Measurements from ENCODE around the gene GOLGA1.
"Not testable (repeated sequence)": the region's sequence is repeated elsewhere in the genome, so short reads cannot be mapped to it uniquely, and the experiment has no call there.

GOLGA1 gene

GRCh38 chr9:124858330-124859046 is 82.4 kb downstream of the GOLGA1 start:
- DNase-seq (ENCODE audit: low read depth) = no peak

DNA sequence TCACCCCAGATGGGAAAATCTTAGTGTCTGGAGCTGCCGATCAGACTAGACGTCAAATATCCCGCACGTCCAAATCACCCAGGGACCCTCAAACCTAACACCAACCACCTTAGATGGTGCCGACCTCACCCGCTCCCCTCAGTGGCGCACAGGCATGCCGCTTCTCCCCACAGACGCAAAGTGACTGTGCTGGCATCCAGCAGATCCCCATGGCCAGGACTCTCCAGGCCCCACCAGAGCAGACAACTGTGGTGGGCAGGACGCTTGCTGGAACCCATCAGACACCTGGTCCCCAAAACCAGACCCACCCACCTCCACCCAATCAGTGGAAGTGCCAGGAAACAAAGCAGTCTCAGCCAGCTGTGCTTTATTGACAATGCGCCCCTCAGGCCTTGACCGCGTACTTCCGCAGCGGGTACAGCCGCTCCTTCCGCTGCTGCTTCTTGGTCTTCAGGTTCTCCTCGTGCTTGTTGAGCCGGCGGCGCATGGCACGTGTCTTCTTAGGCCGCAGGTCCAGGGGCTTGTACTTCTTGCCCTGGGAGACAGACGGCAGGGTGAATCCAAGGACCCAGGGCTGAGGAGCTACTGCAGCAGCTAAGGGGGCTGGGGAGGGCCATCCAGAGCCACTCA is 83.2 kb downstream of the GOLGA1 start:
- DNase-seq (ENCODE audit: low read depth) = no peak

DNA sequence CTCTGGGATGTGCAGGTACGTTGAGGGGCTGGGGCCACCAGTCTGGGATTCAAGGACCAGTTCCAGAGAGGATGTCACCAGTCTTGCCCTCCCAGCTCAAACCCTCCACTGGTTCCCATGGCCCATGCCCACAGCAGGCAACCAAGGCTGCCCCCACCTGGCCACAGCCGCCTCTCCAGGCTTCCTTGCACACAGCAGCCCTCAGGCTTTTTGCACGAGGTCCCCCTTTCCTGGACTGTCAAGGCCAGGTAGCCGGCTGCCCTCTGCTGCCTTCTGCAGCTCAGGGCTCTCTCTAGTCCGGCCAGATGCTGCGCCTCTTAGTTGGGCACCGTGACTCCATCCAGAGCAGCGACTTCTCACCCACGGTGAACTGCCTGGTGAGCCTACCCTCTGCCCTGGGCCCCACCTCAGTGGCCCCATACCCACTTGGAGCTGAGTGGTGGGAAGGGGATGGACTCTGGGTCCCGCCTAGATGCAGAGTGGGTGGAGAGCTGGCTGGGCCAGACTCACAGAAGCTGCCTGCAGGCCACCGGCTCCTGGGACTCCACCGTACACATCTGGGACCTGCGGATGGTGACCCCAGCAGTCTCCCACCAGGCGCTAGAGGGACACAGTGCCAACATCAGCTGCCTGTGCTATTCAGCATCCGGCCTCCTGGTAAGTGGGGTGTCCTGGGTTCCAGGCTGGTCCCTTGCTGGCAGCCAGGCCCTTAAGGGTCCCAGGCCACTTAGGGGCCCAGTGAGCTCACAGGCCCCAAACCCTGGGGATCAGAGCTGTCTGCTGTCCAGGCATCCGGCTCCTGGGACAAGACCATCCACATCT is 84.7 kb downstream of the GOLGA1 start:
- no peak for DNase-seq (ENCODE audit: low read depth)

DNA sequence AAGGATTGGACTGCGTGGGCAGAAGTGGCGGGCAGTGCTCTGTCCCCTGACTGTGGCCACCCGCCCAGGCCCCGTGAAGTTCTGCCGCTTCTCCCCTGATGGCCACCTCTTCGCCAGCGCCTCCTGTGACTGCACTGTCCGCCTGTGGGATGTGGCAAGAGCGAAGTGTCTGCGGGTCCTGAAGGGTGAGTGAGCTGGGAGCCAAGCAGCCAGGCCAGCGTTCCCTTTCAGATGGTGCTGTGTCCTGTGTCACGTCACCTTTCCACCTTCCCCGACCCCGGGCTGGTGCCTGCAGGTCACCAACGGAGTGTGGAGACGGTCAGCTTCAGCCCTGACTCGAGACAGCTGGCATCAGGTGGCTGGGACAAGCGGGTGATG is 85.3 kb downstream of the GOLGA1 start:
- no peak for DNase-seq (ENCODE audit: low read depth)

- DNase-seq (ENCODE audit: low read depth) = no peak
Measured at GRCh38 chr9:124854822-124855221, 86.1 kb downstream of the GOLGA1 start.

DNA sequence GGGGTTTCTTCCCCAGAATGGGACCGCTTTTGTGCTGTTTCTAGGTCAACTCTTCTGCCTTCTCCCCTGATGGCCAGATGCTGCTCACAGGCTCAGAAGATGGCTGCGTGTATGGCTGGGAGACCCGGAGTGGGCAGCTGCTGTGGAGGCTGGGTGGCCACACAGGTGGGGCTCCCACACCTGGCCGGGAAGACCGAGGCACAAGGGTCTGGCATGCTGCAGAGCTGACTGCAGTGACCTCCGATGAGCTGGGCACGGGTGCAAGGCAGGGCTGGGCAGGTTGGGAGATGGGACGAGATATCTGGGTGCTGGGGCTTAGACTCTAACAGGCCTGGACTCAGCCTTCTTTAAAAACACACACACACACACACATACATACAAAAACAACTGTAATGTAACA is 86.7 kb downstream of the GOLGA1 start:
- no peak for DNase-seq (ENCODE audit: low read depth)

GRCh38 chr9:124853605-124854143 is 87.2 kb downstream of the GOLGA1 start:
- DNase-seq (ENCODE audit: low read depth) = no peak

- peak; percentile 66 for DNase-seq (ENCODE audit: low read depth)
Measured at GRCh38 chr9:124852829-124853531, 87.9 kb downstream of the GOLGA1 start, which contains the start of gene WDR38. Gene WDR38, plus strand, starts transcription at chr9:124853460. Its CDS starts 72 bp downstream, at chr9:124853532.

DNA sequence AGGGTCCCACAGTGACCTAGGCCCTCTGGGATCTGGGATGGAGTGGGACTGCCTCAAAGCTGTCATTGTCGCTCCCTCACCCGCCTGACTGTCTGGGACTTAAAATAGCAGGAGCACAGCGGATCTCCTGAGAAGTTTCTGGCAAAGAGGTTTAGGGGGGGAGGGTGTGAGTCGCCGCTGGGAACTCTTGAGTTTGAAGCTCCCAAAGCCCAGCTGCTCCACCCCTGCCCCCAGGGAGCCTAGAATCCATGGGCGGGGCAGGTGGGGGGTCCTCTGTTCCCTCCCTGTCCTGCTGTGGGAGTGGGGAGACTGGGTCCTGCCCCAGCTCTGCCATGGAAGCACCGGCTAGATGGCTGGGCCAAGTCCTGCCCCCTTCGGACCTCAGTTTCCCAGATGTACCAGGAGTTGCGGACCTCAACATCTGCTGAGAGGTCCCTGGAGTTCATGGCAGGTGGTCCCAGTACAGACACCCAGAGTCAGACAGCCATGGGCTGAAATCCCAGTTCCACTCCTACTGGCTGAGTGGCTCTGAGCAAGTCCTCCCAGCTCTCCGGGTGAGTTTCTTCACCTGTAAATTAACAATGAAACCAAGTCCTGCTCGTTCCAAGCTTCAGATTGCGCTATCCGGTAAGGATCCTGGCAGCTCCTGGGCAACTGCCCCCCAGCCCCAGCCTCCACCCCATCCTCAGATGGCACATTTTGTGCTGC is 88.6 kb downstream of the GOLGA1 start:
- no peak for DNase-seq (ENCODE audit: low read depth)

GRCh38 chr9:124849801-124850200 is 91.1 kb downstream of the GOLGA1 start:
- DNase-seq (ENCODE audit: low read depth) = no peak

DNA sequence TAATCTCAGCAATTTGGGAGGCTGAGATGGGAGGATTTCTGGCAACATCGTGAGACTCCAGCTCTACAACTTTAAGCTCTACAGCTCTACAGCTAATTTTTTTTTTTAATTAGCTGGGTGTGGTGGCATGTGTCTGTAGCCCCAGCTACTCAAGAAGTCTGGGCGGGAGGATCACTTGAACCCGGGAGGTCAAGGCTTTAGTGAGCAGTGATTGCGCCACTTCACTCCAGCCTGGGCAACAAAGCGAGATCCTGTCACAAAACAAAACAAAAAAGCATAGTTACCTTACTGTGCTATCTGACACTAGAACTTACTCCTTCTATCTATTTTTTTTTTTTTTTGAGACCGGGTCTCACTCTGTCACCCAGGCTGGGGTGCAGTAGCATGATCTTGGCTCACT is 93.9 kb downstream of the GOLGA1 start:
- no peak for DNase-seq (ENCODE audit: low read depth)

DNA sequence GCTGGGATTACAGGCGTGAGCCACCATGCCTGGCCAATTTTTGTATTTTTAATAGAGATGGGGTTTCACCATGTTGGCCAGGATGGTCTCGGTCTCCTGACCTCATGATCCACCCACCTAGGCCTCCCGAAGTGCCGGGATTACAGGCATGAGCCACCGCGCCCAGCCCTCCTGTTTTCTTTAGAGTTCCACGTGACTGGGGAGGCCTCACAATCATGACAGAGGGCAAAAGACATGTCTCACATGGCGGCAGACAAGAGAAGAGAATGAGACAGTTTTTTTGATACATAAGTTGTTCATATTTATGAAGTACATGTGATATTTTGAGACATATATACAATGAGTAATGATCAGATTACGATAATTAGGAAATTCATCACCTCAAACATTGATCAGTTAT is 94.4 kb downstream of the GOLGA1 start:
- DNase-seq (ENCODE audit: low read depth) = not testable (repeated sequence)

DNA sequence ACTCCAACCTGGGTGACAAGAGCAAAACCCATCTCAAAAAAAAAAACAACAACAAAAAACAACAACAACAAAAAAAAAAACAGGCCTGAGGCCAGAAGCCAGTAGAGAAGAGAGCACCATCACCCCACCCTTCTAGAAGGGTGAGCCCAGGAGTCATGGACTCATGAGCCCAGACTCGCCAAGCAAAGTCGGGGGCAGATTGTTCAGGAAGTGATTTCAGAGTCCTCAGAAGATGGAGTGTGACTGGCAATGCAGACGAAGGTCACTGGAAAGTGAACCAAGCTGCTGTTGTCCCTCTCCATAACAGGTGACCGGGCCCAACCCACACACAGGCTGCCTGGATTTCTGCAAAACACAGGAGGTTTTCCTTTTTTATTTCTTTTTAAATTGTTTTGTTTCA is 96.6 kb downstream of the GOLGA1 start:
- no peak for DNase-seq (ENCODE audit: low read depth)

DNA sequence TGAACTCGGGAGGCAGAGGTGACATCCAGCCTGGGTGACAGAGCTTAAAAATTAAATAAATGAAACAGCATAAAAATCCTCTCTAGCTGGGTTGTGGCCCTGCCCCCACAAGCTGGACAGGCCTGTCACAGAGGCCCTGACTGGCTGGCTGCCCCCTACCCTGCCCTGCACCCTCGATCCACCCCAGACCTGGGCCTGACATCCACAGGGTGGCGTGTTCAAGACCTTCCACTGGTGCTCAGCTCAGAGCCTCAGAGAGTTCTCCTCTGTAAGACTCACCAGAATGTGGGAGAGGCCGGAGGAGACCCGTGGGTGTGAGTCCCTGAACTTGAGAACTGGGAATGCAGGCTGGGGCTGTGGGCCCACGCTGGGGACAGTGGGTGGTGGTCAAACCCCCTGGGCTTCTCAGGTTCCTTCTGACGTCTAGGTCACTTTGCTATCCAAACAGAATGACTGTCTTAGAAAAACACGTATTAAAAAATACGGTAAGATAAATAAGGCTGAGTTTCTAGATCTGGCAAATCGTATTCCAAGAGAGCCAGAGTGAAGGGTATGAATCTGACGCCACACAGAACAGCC is 97.3 kb downstream of the GOLGA1 start:
- DNase-seq (ENCODE audit: low read depth) = no peak

- no peak for DNase-seq (ENCODE audit: low read depth)
Measured at GRCh38 chr9:124841075-124841821, 99.6 kb downstream of the GOLGA1 start.

DNA sequence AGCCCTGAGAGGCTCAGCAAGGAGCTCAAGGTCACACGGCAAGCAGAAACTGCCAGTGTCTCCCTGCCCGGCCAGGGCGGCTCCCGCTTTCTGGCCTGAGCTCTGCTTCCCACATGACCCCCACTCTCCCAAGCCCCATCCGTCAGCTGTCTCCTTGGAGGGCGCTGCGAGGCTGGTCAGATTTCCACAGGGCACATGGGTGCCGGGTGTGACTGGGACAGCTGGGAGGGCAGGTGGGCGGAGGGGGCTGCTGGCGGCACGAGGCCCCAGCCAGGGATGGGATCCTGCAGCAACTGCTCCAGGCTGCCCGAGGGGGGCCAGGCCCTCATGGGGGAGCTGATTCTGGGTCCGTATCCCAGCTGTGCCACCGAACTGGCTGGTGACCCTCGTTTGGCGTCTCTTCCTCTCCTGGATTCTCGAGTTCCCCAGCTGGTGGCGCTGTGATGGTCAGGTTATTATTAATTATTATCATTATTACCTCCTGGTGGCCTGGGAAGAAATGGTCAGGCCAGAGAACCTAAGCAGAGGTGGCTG is 100.5 kb downstream of the GOLGA1 start:
- DNase-seq (ENCODE audit: low read depth) = no peak

GRCh38 chr9:124839612-124840299 is 101.1 kb downstream of the GOLGA1 start:
- no peak for DNase-seq (ENCODE audit: low read depth)

- DNase-seq (ENCODE audit: low read depth) = not testable (repeated sequence)
Measured at GRCh38 chr9:124838567-124839275, 102.2 kb downstream of the GOLGA1 start.

- DNase-seq (ENCODE audit: low read depth) = not testable (repeated sequence)
Measured at GRCh38 chr9:124838132-124838531, 102.8 kb downstream of the GOLGA1 start.
